Mammary epithelial cell (primary cell): ENCODE data around the gene FRA10AC1.

Experiments used
- EZH2 ChIP-seq: IDR thresholded peaks from 2 replicates; pipeline ENCODE4 v1.6.1; 2012; ENCODE audit warnings: low read length, inconsistent platforms, borderline replicate concordance
- TF ChIP-seq, protein P1 (sequence below), 2 donors: IDR thresholded peaks in 1 of 2; conservative IDR thresholded peaks in 1 of 2; 2 replicates each; pipeline ENCODE4 v1.5.1; 2011 to 2012; ENCODE audit warnings: inconsistent platforms in 2 of 2, low read length in 2 of 2, mild to moderate bottlenecking in 2 of 2, control low read depth in 1 of 2, low read depth in 1 of 2; ENCODE audit not compliant: insufficient read depth in 1 of 2; ENCODE audit errors: extremely low read depth in 1 of 2

DNA sequence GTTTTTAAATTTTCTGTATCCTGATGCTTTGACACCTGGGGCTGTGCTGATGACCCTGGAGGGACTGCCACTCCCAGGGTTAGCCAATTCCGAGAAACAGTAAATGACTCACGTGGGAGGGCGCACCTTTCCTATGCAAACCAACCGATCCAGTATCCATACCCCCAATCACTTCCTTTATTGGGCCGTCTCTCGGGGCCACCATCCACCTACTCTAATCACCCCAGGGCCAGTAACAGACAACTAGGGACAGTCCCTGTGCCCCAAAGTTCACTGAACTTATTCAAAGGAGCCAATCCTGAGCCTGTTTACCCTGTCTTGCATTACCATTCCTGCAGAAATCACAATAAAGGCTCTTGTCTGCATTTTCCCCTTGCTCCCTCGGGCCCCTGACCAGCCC lies 48.7 kb upstream of the FRA10AC1 start:
- TF ChIP-seq, protein P1, sequence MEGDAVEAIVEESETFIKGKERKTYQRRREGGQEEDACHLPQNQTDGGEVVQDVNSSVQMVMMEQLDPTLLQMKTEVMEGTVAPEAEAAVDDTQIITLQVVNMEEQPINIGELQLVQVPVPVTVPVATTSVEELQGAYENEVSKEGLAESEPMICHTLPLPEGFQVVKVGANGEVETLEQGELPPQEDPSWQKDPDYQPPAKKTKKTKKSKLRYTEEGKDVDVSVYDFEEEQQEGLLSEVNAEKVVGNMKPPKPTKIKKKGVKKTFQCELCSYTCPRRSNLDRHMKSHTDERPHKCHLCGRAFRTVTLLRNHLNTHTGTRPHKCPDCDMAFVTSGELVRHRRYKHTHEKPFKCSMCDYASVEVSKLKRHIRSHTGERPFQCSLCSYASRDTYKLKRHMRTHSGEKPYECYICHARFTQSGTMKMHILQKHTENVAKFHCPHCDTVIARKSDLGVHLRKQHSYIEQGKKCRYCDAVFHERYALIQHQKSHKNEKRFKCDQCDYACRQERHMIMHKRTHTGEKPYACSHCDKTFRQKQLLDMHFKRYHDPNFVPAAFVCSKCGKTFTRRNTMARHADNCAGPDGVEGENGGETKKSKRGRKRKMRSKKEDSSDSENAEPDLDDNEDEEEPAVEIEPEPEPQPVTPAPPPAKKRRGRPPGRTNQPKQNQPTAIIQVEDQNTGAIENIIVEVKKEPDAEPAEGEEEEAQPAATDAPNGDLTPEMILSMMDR (conservative IDR thresholded peaks at IDR 0.05 in 1 of 2, IDR thresholded peaks at IDR 0.05 in 1 of 2; ENCODE audit: extremely low read depth in 1 of 2, insufficient read depth in 1 of 2, low read depth in 1 of 2, low read length in 2 of 2) = no peak
- TF ChIP-seq EZH2 = no peak
